ENCODE results near the gene AMPD2. TPM values are rescaled to one million over a fixed set of nuclear protein-coding genes. Genes with fewer than 3 reads are reported as not detected.

The AMPD2 gene
- total and polyA plus RNA-seq, 3 donors from 2014 or later = 35.0 to 54.5 (median 54.4) TPM

DNA sequence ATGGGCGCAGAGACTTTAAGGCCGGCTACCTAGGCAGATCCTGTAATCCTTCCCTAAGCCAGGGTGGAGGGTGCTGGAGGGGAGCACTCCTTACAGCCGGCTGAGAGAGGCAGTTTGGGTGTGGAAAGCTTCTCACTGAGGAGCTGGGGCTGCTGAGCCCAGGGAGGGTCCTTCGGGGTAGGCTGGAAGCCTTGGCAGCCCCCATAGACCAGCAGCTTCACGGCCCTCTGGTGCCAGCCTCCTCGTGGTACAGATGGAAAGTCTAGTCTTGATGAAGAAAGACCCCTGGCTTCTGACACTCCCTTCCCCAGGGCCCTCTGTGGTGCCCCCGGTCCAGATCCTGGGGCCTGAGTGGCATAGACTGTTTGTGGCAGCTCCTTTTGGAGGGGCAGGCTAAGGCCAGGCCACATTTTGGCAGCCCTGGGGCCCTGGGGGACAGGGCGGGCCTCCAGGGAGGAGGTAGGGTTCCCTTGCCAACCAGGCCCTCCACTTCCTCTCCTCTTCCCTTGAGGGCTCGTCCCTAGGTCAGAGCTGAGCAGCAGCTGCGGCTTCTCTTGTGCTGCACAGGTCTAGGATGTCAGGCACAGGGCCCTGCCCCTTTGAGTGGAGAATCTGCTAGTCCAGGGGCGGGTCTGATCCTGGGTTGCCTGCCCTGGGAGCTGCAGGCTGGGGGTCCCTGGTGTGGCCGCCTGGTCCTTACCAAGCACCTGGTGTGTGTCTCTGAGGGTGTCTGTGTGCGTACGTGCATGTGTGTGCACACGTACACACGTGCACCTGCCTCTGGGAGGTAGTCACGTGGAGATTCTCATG lies 4.8 kb downstream of the AMPD2 start:
- Histone ChIP-seq H3K9me3 (no peaks in the 10 kb centered on the region), H3K27me3 (no peaks in the 10 kb centered on the region), H3K4me1 (peaks cover 31% of the 10 kb centered on the region), H3K27ac (peak overlapping the region in 1 of 2 donors; percentile 41), H3K36me3 (ENCODE audit: low read depth, missing control alignments) (no peaks in the 10 kb centered on the region), H3K4me3 (no peak overlapping the region)
- no peak for TF ChIP-seq POLR2A (IDR thresholded peaks at IDR 0.05)
- TF ChIP-seq, protein P1, sequence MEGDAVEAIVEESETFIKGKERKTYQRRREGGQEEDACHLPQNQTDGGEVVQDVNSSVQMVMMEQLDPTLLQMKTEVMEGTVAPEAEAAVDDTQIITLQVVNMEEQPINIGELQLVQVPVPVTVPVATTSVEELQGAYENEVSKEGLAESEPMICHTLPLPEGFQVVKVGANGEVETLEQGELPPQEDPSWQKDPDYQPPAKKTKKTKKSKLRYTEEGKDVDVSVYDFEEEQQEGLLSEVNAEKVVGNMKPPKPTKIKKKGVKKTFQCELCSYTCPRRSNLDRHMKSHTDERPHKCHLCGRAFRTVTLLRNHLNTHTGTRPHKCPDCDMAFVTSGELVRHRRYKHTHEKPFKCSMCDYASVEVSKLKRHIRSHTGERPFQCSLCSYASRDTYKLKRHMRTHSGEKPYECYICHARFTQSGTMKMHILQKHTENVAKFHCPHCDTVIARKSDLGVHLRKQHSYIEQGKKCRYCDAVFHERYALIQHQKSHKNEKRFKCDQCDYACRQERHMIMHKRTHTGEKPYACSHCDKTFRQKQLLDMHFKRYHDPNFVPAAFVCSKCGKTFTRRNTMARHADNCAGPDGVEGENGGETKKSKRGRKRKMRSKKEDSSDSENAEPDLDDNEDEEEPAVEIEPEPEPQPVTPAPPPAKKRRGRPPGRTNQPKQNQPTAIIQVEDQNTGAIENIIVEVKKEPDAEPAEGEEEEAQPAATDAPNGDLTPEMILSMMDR (IDR thresholded peaks at IDR 0.05) = no peak
- no peak for DNase-seq
- intact Hi-C loops (cut with DNase I; ENCODE audit: low total_unique reads) = loop anchor here (5.0 kb wide), 1 partner anchor 72 kb away; no protein-coding TSS in a partner anchor
- 71 to 74% methylated on average over 8 to 17 of the region's 17 CpGs for WGBS, 2 donors

DNA sequence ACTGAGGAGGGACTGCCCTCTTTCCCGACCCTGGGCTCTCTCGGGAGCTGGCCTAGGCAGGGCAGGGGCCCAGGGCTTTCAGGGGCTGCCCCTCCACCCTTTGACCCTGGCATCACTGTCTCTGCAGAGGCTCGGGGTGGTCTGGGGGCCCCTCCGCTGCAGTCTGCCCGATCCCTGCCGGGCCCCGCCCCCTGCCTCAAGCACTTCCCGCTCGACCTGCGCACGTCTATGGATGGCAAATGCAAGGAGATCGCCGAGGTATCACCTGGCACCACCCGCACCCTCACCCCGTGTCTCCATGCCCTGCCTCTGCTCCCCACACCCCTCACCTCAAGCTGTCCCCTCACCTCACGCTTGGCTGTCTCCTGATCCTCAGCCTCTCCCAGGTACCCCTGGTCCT lies 5.5 kb downstream of the AMPD2 start:
- TF ChIP-seq, protein P1 (IDR thresholded peaks at IDR 0.05) = no peak
- no peak for TF ChIP-seq POLR2A (IDR thresholded peaks at IDR 0.05)
- Histone ChIP-seq H3K4me3 (no peak overlapping the region), H3K9me3 (no peaks in the 10 kb centered on the region), H3K4me1 (peaks cover 29% of the 10 kb centered on the region), H3K27ac (no peak overlapping the region), H3K27me3 (no peaks in the 10 kb centered on the region), H3K36me3 (ENCODE audit: low read depth, missing control alignments) (no peaks in the 10 kb centered on the region)
- intact Hi-C loops (cut with DNase I; ENCODE audit: low total_unique reads) = loop anchor here (5.0 kb wide), 1 partner anchor 73 kb away; no protein-coding TSS in a partner anchor
- WGBS, 2 donors = 75 to 80% methylated on average over 16 of the region's 16 CpGs
- no peak for DNase-seq

DNA sequence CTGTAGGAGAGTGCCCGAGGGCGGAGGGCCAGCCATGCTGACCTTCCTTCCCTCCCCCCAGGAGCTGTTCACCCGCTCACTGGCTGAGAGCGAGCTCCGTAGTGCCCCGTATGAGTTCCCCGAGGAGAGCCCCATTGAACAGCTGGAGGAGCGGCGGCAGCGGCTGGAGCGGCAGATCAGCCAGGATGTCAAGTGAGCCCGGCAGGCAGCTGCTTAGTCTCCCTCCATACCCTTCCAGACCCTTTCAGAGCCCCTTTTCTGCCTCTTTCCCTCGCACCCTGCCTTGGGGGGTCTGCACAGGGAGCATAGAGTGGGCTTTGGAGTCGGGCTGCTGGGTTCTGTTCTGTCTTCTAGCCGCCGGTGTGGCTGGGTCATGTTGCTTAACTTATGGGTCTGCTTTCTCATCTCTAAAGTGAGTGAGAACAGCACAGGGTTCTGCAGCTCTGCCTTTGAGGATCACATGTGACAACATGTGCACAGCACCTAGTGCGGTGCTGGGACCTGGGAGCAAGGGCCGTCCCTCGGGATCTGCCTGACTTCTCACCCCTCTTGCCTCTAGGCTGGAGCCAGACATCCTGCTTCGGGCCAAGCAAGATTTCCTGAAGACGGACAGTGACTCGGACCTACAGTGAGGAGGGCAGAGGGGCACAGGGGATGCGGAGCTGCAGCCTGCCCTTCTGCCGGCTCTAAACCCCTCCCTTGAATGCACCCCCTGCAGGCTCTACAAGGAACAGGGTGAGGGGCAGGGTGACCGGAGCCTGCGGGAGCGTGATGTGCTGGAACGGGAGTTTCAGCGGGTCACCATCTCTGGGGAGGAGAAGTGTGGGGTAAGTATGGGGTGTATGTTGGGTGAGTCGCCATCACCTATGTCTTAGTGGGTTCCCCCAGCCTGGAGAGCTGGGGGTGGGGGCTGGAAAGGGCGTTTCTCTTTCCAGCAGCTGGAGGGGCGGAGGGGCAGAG lies 6.2 kb downstream of the AMPD2 start:
- no peak for DNase-seq
- Histone ChIP-seq H3K9me3 (no peaks in the 10 kb centered on the region), H3K36me3 (ENCODE audit: low read depth, missing control alignments) (no peaks in the 10 kb centered on the region), H3K27me3 (no peaks in the 10 kb centered on the region), H3K4me1 (peaks cover 29% of the 10 kb centered on the region), H3K4me3 (no peak overlapping the region), H3K27ac (no peak overlapping the region)
- no peak for TF ChIP-seq POLR2A (IDR thresholded peaks at IDR 0.05)
- TF ChIP-seq, protein P1 (IDR thresholded peaks at IDR 0.05) = no peak
- intact Hi-C loops (cut with DNase I; ENCODE audit: low total_unique reads) = loop anchor here (5.0 kb wide), 1 partner anchor 74 kb away; no protein-coding TSS in a partner anchor
- WGBS, 2 donors = 74 to 76% methylated on average over 24 to 32 of the region's 32 CpGs

DNA sequence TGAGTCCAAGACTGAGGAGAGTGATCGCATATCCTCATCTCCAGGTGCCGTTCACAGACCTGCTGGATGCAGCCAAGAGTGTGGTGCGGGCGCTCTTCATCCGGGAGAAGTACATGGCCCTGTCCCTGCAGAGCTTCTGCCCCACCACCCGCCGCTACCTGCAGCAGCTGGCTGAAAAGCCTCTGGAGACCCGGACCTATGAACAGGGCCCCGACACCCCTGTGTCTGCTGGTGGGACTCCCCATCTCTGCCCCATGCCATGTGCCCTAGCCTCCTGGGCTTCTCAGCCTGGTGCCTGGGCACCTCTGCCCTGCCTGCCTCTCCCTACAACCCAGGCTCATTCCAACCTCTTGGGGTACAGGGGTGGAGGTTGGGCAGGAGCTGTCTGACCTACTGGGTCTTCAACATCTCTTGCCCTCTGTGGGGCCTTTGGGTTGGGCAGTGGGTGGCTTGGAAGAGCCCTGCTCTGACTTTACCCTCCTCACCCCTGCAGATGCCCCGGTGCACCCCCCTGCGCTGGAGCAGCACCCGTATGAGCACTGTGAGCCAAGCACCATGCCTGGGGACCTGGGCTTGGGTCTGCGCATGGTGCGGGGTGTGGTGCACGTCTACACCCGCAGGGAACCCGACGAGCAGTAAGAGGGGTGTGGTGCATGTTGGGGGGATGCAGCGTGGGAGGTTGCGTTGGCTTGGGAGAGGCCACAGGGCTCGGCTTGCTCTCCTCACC lies 7.2 kb downstream of the AMPD2 start:
- WGBS, 2 donors = 91 to 96% methylated on average over 7 to 21 of the region's 21 CpGs
- no peaks in the 10 kb centered on the region for H3K27me3 ChIP-seq
- no peak overlapping the region for H3K4me3 ChIP-seq
- peaks cover 29% of the 10 kb centered on the region for H3K4me1 ChIP-seq
- no peak overlapping the region for H3K27ac ChIP-seq
- TF ChIP-seq POLR2A (IDR thresholded peaks at IDR 0.05) = no peak
- TF ChIP-seq, protein P1 (IDR thresholded peaks at IDR 0.05) = no peak
- intact Hi-C loops (cut with DNase I; ENCODE audit: low total_unique reads) = loop anchor here (5.0 kb wide), 1 partner anchor 75 kb away; no protein-coding TSS in a partner anchor
- no peaks in the 10 kb centered on the region for H3K36me3 ChIP-seq (ENCODE audit: low read depth, missing control alignments)
- DNase-seq = no peak
- no peaks in the 10 kb centered on the region for H3K9me3 ChIP-seq

All from testis (tissue), 3 donors.